Measurements from ENCODE around the gene PCDHA13.

PCDHA13 gene

GRCh38 chr5:140925806-140926442 lies 44.0 kb downstream of the PCDHA13 start, which contains the start of gene PCDHAC1:
PCDHAC1 (plus strand) TSS chr5:140926299; CDS start chr5:140926893, 594 bp downstream.
- H3K23ac ChIP-seq (ENCODE audit: low read depth, low read length, poor library complexity): peak within 1 kb of the TSS; percentile 16
- no CpG with 5 or more reads among the region's 41 CpGs for WGBS, 2 donors (ENCODE audit: extremely low coverage in 2 of 2, insufficient read length in 2 of 2, insufficient replicate concordance in 1 of 2)
- no peak within 1 kb of the TSS for H2AK5ac ChIP-seq (ENCODE audit: low read depth, low read length)
- H3K14ac ChIP-seq (ENCODE audit: low read length): peak within 1 kb of the TSS; percentile 38
- H3K18ac ChIP-seq (ENCODE audit: low read length): peak within 1 kb of the TSS; percentile 98
- H3K4ac ChIP-seq (ENCODE audit: low read length): no peak within 1 kb of the TSS
- H3K36me3 ChIP-seq (replicated peaks in 1 of 2; ENCODE audit: control insufficient read depth in 2 of 2, insufficient read depth in 2 of 2, low read length in 2 of 2): peaks cover 0 to 10% of the 10 kb centered on the region in 2 donors
- no peak within 1 kb of the TSS for H3K27ac ChIP-seq (replicated peaks; ENCODE audit: low read length)
- DNase-seq (ENCODE audit: low spot score): peak; percentile 75
- H4K91ac ChIP-seq (ENCODE audit: low read depth, low read length, poor library complexity): no peak within 1 kb of the TSS
- H4K8ac ChIP-seq (ENCODE audit: low read depth, low read length): no peak within 1 kb of the TSS
- H2BK120ac ChIP-seq (ENCODE audit: low read depth, low read length): no peak within 1 kb of the TSS
- peaks cover 0 to 23% (median 3%) of the 10 kb centered on the region in 3 experiments for H3K27me3 ChIP-seq (ENCODE audit: control insufficient read depth in 3 of 3, insufficient read depth in 3 of 3, low read depth in 1 of 3, low read length in 3 of 3)
- H3K9ac ChIP-seq (ENCODE audit: low read depth, low read length, poor library complexity): peak within 1 kb of the TSS; percentile 98
- H2BK12ac ChIP-seq (ENCODE audit: low read length): no peak within 1 kb of the TSS
- H2AFZ ChIP-seq (ENCODE audit: low read length): peak within 1 kb of the TSS; percentile 96
- peaks cover 4 to 5% of the 10 kb centered on the region in 2 donors for H3K4me1 ChIP-seq (ENCODE audit: control insufficient read depth in 2 of 2, insufficient read depth in 1 of 2, low read depth in 1 of 2, low read length in 2 of 2)
- peak within 1 kb of the TSS; percentile 82 for H3K4me2 ChIP-seq (ENCODE audit: insufficient read depth, low read length, poor library complexity, severe bottlenecking)
- no peak within 1 kb of the TSS for H2BK15ac ChIP-seq (ENCODE audit: low read length)
- H3K4me3 ChIP-seq (ENCODE audit: low read length in 2 of 2): peak within 1 kb of the TSS; percentile 61 to 85
- H3K79me1 ChIP-seq (ENCODE audit: low read depth, low read length): no peaks in the 10 kb centered on the region
- no peak within 1 kb of the TSS for H2BK5ac ChIP-seq (ENCODE audit: low read length)
- H3K9me3 ChIP-seq (replicated peaks in 1 of 2; ENCODE audit: control insufficient read depth in 2 of 2, insufficient read depth in 1 of 2, low read depth in 1 of 2, low read length in 2 of 2): peaks cover 0 to 9% of the 10 kb centered on the region in 2 donors

GRCh38 chr5:140926443-140927227 lies 44.7 kb downstream of the PCDHA13 start:
- no peak overlapping the region for H2BK12ac ChIP-seq (ENCODE audit: low read length)
- no peak overlapping the region for H2BK120ac ChIP-seq (ENCODE audit: low read depth, low read length)
- H3K9me3 ChIP-seq (replicated peaks in 1 of 2; ENCODE audit: control insufficient read depth in 2 of 2, insufficient read depth in 1 of 2, low read depth in 1 of 2, low read length in 2 of 2): peaks cover 0 to 9% of the 10 kb centered on the region in 2 donors
- H2BK5ac ChIP-seq (ENCODE audit: low read length): no peak overlapping the region
- H3K4me1 ChIP-seq (ENCODE audit: control insufficient read depth in 2 of 2, insufficient read depth in 1 of 2, low read depth in 1 of 2, low read length in 2 of 2): peaks cover 4 to 5% of the 10 kb centered on the region in 2 donors
- WGBS, 2 donors (ENCODE audit: extremely low coverage in 2 of 2, insufficient read length in 2 of 2, insufficient replicate concordance in 1 of 2): no CpG with 5 or more reads among the region's 74 CpGs
- peaks cover 0 to 10% of the 10 kb centered on the region in 2 donors for H3K36me3 ChIP-seq (replicated peaks in 1 of 2; ENCODE audit: control insufficient read depth in 2 of 2, insufficient read depth in 2 of 2, low read length in 2 of 2)
- DNase-seq (ENCODE audit: low spot score): peak; percentile 92
- no peak overlapping the region for H4K91ac ChIP-seq (ENCODE audit: low read depth, low read length, poor library complexity)
- no peak overlapping the region for H4K8ac ChIP-seq (ENCODE audit: low read depth, low read length)
- peak overlapping the region; percentile 16 for H3K23ac ChIP-seq (ENCODE audit: low read depth, low read length, poor library complexity)
- peak overlapping the region; percentile 38 for H3K14ac ChIP-seq (ENCODE audit: low read length)
- no peak overlapping the region for H3K27ac ChIP-seq (replicated peaks; ENCODE audit: low read length)
- H2AFZ ChIP-seq (ENCODE audit: low read length): peak overlapping the region; percentile 96
- H3K9ac ChIP-seq (ENCODE audit: low read depth, low read length, poor library complexity): peak overlapping the region; percentile 98
- no peak overlapping the region for H2AK5ac ChIP-seq (ENCODE audit: low read depth, low read length)
- no peaks in the 10 kb centered on the region for H3K79me1 ChIP-seq (ENCODE audit: low read depth, low read length)
- peak overlapping the region; percentile 82 for H3K4me2 ChIP-seq (ENCODE audit: insufficient read depth, low read length, poor library complexity, severe bottlenecking)
- H3K4ac ChIP-seq (ENCODE audit: low read length): no peak overlapping the region
- no peak overlapping the region for H2BK15ac ChIP-seq (ENCODE audit: low read length)
- H3K4me3 ChIP-seq (ENCODE audit: low read length in 2 of 2): peak overlapping the region; percentile 61 to 85
- peak overlapping the region; percentile 98 for H3K18ac ChIP-seq (ENCODE audit: low read length)
- H3K27me3 ChIP-seq (ENCODE audit: control insufficient read depth in 3 of 3, insufficient read depth in 3 of 3, low read depth in 1 of 3, low read length in 3 of 3): peaks cover 0 to 23% (median 3%) of the 10 kb centered on the region in 3 experiments

GRCh38 chr5:140927228-140927573 lies 45.3 kb downstream of the PCDHA13 start:
- no peak overlapping the region for H3K27ac ChIP-seq (replicated peaks; ENCODE audit: low read length)
- WGBS, 2 donors (ENCODE audit: extremely low coverage in 2 of 2, insufficient read length in 2 of 2, insufficient replicate concordance in 1 of 2): no CpG with 5 or more reads among the region's 26 CpGs
- H4K8ac ChIP-seq (ENCODE audit: low read depth, low read length): no peak overlapping the region
- peak overlapping the region; percentile 82 for H3K4me2 ChIP-seq (ENCODE audit: insufficient read depth, low read length, poor library complexity, severe bottlenecking)
- peaks cover 0 to 10% of the 10 kb centered on the region in 2 donors for H3K36me3 ChIP-seq (replicated peaks in 1 of 2; ENCODE audit: control insufficient read depth in 2 of 2, insufficient read depth in 2 of 2, low read length in 2 of 2)
- peak overlapping the region; percentile 16 for H3K23ac ChIP-seq (ENCODE audit: low read depth, low read length, poor library complexity)
- no peak overlapping the region for H2BK12ac ChIP-seq (ENCODE audit: low read length)
- H2AFZ ChIP-seq (ENCODE audit: low read length): peak overlapping the region; percentile 96
- no peak overlapping the region for H3K4ac ChIP-seq (ENCODE audit: low read length)
- peak overlapping the region; percentile 98 for H3K18ac ChIP-seq (ENCODE audit: low read length)
- no peaks in the 10 kb centered on the region for H3K79me1 ChIP-seq (ENCODE audit: low read depth, low read length)
- peaks cover 0 to 23% (median 3%) of the 10 kb centered on the region in 3 experiments for H3K27me3 ChIP-seq (ENCODE audit: control insufficient read depth in 3 of 3, insufficient read depth in 3 of 3, low read depth in 1 of 3, low read length in 3 of 3)
- peaks cover 4 to 5% of the 10 kb centered on the region in 2 donors for H3K4me1 ChIP-seq (ENCODE audit: control insufficient read depth in 2 of 2, insufficient read depth in 1 of 2, low read depth in 1 of 2, low read length in 2 of 2)
- H2AK5ac ChIP-seq (ENCODE audit: low read depth, low read length): no peak overlapping the region
- peak overlapping the region; percentile 61 to 83 for H3K4me3 ChIP-seq (ENCODE audit: low read length in 2 of 2)
- no peak overlapping the region for H2BK15ac ChIP-seq (ENCODE audit: low read length)
- peaks cover 0 to 9% of the 10 kb centered on the region in 2 donors for H3K9me3 ChIP-seq (replicated peaks in 1 of 2; ENCODE audit: control insufficient read depth in 2 of 2, insufficient read depth in 1 of 2, low read depth in 1 of 2, low read length in 2 of 2)
- H3K14ac ChIP-seq (ENCODE audit: low read length): no peak overlapping the region
- H2BK120ac ChIP-seq (ENCODE audit: low read depth, low read length): no peak overlapping the region
- DNase-seq (ENCODE audit: low spot score): peak; percentile 12
- H4K91ac ChIP-seq (ENCODE audit: low read depth, low read length, poor library complexity): no peak overlapping the region
- H3K9ac ChIP-seq (ENCODE audit: low read depth, low read length, poor library complexity): peak overlapping the region; percentile 98
- H2BK5ac ChIP-seq (ENCODE audit: low read length): no peak overlapping the region
